ENCODE data around the gene RPS27L.
"Not testable (repeated sequence)": the region's sequence is repeated elsewhere in the genome, so short reads cannot be mapped to it uniquely, and the experiment has no call there.

RPS27L gene

DNA sequence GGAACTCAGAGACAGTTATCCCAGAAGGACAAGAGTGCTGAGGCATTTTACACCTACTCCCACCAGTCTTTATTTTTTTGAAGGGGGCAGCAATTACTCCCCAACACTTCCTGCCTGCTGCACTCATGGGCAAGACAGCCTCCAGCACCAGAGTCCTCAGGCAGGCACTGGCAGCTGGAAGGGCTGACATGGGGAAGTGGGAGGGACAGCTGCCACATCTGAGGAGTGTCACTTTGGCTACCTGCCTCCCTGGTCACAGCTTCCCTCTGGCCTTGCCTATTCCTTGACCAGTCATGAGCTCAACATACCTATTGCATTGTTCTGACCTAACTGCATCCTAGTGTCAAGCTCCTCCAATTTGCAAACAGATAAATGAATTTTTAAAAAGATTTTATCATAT lies 45.8 kb downstream of the RPS27L start:
- DNase-seq (ENCODE audit: low read depth): no peak
- H3K4me3 ChIP-seq (ENCODE audit: low read depth, low read length): no peak overlapping the region
- TF ChIP-seq, protein P1, sequence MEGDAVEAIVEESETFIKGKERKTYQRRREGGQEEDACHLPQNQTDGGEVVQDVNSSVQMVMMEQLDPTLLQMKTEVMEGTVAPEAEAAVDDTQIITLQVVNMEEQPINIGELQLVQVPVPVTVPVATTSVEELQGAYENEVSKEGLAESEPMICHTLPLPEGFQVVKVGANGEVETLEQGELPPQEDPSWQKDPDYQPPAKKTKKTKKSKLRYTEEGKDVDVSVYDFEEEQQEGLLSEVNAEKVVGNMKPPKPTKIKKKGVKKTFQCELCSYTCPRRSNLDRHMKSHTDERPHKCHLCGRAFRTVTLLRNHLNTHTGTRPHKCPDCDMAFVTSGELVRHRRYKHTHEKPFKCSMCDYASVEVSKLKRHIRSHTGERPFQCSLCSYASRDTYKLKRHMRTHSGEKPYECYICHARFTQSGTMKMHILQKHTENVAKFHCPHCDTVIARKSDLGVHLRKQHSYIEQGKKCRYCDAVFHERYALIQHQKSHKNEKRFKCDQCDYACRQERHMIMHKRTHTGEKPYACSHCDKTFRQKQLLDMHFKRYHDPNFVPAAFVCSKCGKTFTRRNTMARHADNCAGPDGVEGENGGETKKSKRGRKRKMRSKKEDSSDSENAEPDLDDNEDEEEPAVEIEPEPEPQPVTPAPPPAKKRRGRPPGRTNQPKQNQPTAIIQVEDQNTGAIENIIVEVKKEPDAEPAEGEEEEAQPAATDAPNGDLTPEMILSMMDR (IDR thresholded peaks at IDR 0.05; ENCODE audit: insufficient read depth, low read depth, low read length, missing control alignments): no peak

DNA sequence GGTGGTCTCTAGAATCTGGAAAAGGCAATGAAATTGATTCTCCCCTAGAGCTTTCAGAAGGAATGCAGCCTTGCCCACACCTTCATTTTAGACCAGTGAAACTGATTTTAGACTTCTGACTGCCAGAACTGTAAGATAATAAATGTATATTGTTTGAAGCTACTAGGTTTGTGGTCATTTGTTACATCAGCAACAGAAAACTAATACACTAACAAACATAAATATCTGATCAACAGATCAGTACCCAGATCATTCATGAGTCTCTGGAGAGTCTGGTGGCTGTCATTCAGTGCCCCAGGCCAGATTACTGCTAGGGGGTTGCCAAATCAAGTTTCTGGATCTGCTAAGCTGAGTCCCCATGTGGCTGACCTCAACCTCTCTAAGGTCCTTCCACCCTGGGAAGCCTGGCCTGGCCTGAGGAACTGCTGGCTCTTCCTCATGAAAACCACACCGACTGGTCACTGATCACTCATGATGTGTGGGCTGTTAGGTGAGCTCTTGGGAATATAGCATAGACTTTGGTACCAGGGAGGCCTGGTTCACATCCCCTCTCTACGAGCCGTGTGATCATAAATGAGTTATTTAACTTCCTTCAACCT lies 46.8 kb downstream of the RPS27L start:
- TF ChIP-seq, protein P1 (IDR thresholded peaks at IDR 0.05; ENCODE audit: insufficient read depth, low read depth, low read length, missing control alignments): no peak
- H3K4me3 ChIP-seq (ENCODE audit: low read depth, low read length): no peak overlapping the region
- no peak for DNase-seq (ENCODE audit: low read depth)

DNA sequence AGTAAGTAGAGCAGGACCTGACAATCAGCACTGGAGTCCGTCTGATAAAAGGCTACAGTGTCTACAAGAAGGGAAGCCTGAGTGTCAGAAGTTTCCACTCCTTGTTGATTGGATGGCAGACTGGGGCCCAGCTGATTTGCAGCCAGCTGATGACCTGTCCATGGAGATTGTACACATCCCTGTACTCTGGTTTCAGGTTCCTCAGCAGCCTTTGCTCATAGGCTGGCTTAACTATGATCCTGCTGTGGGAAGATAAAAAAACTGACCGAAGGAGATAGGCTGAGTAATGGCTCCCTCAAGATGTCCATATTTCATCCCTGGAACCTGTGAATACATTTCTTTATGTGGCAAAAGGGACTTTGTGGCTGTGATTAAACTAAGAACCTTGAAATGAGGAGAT lies 47.4 kb downstream of the RPS27L start:
- H3K4me3 ChIP-seq (ENCODE audit: low read depth, low read length): no peak overlapping the region
- TF ChIP-seq, protein P1 (IDR thresholded peaks at IDR 0.05; ENCODE audit: insufficient read depth, low read depth, low read length, missing control alignments): no peak
- DNase-seq (ENCODE audit: low read depth): no peak

DNA sequence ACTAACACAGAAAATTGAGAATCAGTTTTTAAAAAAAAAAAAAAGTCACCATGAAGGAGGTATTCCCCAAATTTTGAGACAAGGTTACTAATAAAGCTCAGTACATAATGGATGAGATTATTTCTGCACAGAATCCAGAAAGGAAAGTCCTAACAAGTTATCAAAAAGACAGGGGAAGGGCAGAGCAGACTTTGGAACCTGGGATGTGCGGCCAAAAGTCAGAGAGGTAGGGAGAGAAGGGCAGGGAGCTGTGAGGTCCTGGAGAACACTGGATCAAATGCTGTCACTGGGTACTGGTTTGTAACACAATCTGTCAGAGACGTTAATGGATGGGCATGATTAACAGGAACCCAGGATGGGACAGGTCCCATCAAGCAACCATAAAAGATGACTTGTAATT lies 47.8 kb downstream of the RPS27L start:
- DNase-seq (ENCODE audit: low read depth): no peak
- TF ChIP-seq, protein P1 (IDR thresholded peaks at IDR 0.05; ENCODE audit: insufficient read depth, low read depth, low read length, missing control alignments): no peak
- no peak overlapping the region for H3K4me3 ChIP-seq (ENCODE audit: low read depth, low read length)

- TF ChIP-seq, protein P1 (IDR thresholded peaks at IDR 0.05; ENCODE audit: insufficient read depth, low read depth, low read length, missing control alignments): no peak
- no peak for DNase-seq (ENCODE audit: low read depth)
These were observed 49.3 kb downstream of the RPS27L start for GRCh38 chr15:63107895-63108546.

DNA sequence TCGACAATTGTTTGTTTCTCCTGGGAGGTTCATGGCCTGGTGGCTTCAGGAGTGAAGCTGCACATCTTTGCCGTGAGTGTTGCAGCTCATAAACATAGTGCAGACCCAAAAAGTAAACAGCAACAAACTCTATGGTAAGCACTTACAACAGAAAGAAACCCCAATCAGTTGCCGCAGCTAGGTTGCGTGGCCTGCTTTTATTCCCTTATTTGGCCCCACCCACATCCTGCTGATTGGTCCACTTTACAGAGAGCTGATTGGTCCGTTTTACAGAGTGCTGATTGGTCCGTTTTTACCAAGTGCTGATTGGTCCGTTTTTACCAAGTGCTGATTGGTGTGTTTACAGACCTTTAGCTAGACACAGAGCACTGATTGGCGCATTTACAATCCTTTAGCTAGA lies 51.9 kb downstream of the RPS27L start:
- not testable (repeated sequence) for H3K4me3 ChIP-seq (ENCODE audit: low read depth, low read length); DNase-seq (ENCODE audit: low read depth)

More at GRCh38 chr15:63107895-63108546, 49.3 kb downstream of the RPS27L start:
- H3K4me3 ChIP-seq (ENCODE audit: low read depth, low read length): no peak overlapping the region

DNA sequence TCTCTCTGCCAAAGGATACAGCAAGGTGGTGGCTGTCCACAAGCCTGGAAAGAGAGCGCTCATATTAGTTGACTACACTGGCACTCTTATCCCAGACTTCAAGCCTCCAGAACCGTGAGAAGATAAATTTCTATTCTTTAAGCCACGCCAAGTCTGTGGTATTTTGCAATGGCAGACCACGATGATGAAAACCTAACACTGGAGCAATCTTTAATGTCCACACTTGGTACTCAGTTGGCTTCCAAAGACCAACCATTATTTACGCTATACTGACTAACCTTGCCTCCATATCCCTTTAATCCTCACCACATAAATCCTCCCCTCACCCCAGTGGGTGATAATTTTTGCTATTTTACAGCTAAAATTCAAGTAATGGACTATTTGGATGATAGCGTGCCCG lies 52.5 kb downstream of the RPS27L start:
- TF ChIP-seq, protein P1 (IDR thresholded peaks at IDR 0.05; ENCODE audit: insufficient read depth, low read depth, low read length, missing control alignments): no peak
- H3K4me3 ChIP-seq (ENCODE audit: low read depth, low read length): no peak overlapping the region
- no peak for DNase-seq (ENCODE audit: low read depth)
